ENCODE measurements around the gene GNA15. TPM values are rescaled to one million over a fixed set of nuclear protein-coding genes. Genes with fewer than 3 reads are reported as not detected.
"Not testable (repeated sequence)": the region's sequence is repeated elsewhere in the genome, so short reads cannot be mapped to it uniquely, and the experiment has no call there.

The GNA15 gene
- total RNA-seq: 85.0 and 106 TPM in 2 replicates

DNA sequence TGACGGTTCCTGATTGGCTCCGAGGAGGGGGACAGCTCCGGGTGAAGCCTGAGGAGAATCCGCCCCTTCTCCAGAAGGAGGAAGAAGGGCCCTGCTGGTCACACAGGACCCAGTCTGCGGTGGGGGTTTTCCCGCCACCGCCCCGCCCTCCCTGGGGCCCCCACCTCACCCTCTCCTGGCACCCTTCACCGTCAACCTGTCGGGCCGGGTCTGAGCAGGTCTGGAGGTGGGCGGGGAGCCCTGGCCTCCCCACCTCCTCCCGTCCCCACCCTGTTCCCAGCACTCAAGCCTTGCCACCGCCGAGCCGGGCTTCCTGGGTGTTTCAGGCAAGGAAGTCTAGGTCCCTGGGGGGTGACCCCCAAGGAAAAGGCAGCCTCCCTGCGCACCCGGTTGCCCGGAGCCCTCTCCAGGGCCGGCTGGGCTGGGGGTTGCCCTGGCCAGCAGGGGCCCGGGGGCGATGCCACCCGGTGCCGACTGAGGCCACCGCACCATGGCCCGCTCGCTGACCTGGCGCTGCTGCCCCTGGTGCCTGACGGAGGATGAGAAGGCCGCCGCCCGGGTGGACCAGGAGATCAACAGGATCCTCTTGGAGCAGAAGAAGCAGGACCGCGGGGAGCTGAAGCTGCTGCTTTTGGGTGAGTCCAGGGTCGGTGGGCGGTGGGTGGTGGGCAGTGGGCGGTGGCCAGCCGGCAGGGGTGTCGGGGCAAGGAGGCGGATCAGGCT lies at the start of gene GNA15:
TSS of gene GNA15 (plus strand) at position 73 of the 723 bp plus-strand sequence. CDS start at position 491, 418 bp downstream.
- DNase-seq (ENCODE audit: low read depth) (peak; percentile 76), FAIRE-seq (no peak)
- no peak for TF ChIP-seq CTCF (IDR thresholded peaks at IDR 0.05; ENCODE audit: insufficient read depth, low read length, severe bottlenecking)
- peak within 1 kb of the TSS; percentile 81 for H3K4me3 ChIP-seq (ENCODE audit: low read depth, low read length)
- H3K27me3 ChIP-seq (ENCODE audit: control insufficient read depth, insufficient read depth, low read length): no peaks in the 10 kb centered on the region
- H3K36me3 ChIP-seq (ENCODE audit: control insufficient read depth, insufficient read depth, low read length): peaks cover 4% of the 10 kb centered on the region

DNA sequence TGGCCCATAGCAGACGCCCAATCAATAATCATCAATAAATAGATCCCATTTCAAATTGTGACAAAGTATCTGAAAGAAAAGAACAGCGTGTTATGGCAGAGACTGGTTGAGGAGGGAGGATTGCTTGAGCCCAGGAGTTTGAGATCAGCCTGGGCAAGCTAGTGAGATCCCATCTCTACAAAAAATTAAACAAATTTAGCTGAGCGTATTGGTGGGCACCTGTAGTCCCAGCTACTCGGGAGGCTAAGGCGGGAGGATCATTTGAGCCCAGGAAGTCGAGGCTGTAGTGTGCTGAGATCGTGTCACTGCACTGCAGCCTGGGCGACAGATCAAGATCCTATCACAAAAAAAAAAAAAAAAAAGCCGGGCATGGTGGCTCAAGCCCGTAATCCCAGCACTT lies 48.1 kb upstream of the GNA15 start:
- TF ChIP-seq CTCF (IDR thresholded peaks at IDR 0.05; ENCODE audit: insufficient read depth, low read length, severe bottlenecking): no peak
- FAIRE-seq (no peak), DNase-seq (ENCODE audit: low read depth) (no peak)
- Histone ChIP-seq H3K4me3 (ENCODE audit: low read depth, low read length) (no peak overlapping the region), H3K36me3 (ENCODE audit: control insufficient read depth, insufficient read depth, low read length) (no peaks in the 10 kb centered on the region), H3K27me3 (ENCODE audit: control insufficient read depth, insufficient read depth, low read length) (no peaks in the 10 kb centered on the region)

GRCh38 chr19:3089299-3089855 lies 46.5 kb upstream of the GNA15 start:
- DNase-seq (ENCODE audit: low read depth); H3K4me3 ChIP-seq (ENCODE audit: low read depth, low read length); H3K27me3 ChIP-seq (ENCODE audit: control insufficient read depth, insufficient read depth, low read length); H3K36me3 ChIP-seq (ENCODE audit: control insufficient read depth, insufficient read depth, low read length); FAIRE-seq: not testable (repeated sequence)

DNA sequence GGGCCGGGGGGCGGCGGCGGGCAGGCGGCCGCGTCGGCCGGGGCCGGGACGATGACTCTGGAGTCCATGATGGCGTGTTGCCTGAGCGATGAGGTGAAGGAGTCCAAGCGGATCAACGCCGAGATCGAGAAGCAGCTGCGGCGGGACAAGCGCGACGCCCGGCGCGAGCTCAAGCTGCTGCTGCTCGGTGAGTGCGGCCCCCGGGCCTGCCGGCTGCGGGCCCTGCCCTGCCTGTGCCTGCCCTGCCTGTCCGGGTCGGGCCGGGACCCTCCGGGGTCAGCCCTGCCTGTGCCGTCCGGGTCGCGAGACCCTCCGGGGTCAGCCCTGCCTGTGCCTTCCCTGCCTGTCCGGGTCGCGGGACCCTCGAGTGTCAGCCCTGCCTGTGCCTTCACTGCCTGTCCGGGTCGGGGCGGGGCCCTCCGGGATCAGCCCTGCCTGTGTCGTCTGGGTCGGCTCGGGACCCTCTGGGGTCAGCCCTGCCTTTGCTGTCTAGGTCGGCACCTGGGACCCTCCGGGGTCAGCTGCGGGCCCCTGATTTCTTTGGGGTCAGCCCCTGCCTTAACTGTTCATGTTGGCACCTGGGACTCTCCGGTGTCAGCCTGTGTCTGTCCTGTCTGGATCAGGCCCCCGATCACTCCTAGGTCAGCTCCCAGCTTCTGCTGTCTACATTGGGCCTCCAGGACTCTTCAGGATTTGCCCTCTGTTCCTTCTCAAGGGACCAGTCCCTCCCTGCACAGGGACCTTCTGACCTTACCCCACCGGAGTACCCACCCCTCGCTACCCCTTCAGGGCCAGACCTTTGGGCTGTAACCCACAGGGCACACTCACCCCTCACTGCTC lies 41.0 kb upstream of the GNA15 start:
- H3K36me3 ChIP-seq (ENCODE audit: control insufficient read depth, insufficient read depth, low read length): no peaks in the 10 kb centered on the region
- H3K4me3 ChIP-seq (ENCODE audit: low read depth, low read length): peak overlapping the region; percentile 89
- no peak for TF ChIP-seq CTCF (IDR thresholded peaks at IDR 0.05; ENCODE audit: insufficient read depth, low read length, severe bottlenecking)
- peak; percentile 47 for FAIRE-seq
- DNase-seq (ENCODE audit: low read depth): no peak
- no peaks in the 10 kb centered on the region for H3K27me3 ChIP-seq (ENCODE audit: control insufficient read depth, insufficient read depth, low read length)

GRCh38 chr19:3095441-3096191 lies 40.2 kb upstream of the GNA15 start:
- Histone ChIP-seq H3K4me3 (ENCODE audit: low read depth, low read length) (peak overlapping the region; percentile 89), H3K36me3 (ENCODE audit: control insufficient read depth, insufficient read depth, low read length) (peaks cover 1% of the 10 kb centered on the region), H3K27me3 (ENCODE audit: control insufficient read depth, insufficient read depth, low read length) (no peaks in the 10 kb centered on the region)
- FAIRE-seq: no peak
- TF ChIP-seq CTCF (IDR thresholded peaks at IDR 0.05; ENCODE audit: insufficient read depth, low read length, severe bottlenecking): no peak
- peak; percentile 10 for DNase-seq (ENCODE audit: low read depth)
